GM12878 (cell line): Measurements from ENCODE around the gene LRRN4CL. TPM values are rescaled to one million over a fixed set of nuclear protein-coding genes. Genes with fewer than 3 reads are reported as not detected.

Experiments
- BHLHE40 ChIP-seq, 2 experiments: fragments of 450-650 bp in 1 of 2; IDR thresholded peaks; 2 replicates each; pipeline ENCODE4 v1.6.1; 2011 to 2017; ENCODE audit warnings: low read depth in 2 of 2, borderline replicate concordance in 1 of 2, improper control_type of control experiment in 1 of 2, low read length in 1 of 2, mild to moderate bottlenecking in 1 of 2
- CBFB ChIP-seq: IDR thresholded peaks from 2 replicates; pipeline ENCODE4 v1.6.1; 2016; ENCODE audit warnings: antibody characterized with exemption, low read depth
- GABPA ChIP-seq: IDR thresholded peaks from 2 replicates; pipeline ENCODE4 v1.6.1; 2014; ENCODE audit warnings: antibody characterized with exemption, low read depth, mild to moderate bottlenecking, inconsistent platforms
- MEF2B ChIP-seq: fragments of 450-650 bp; IDR thresholded peaks from 2 replicates; pipeline ENCODE4 v1.6.1; 2018; ENCODE audit warnings: mild to moderate bottlenecking, moderate library complexity; ENCODE audit not compliant: partially characterized antibody, poor library complexity, severe bottlenecking
- NR2C1 ChIP-seq: fragments of 450-650 bp; IDR thresholded peaks from 2 replicates; pipeline ENCODE4 v1.6.1; 2017; ENCODE audit warnings: antibody characterized with exemption, mild to moderate bottlenecking, moderate library complexity
- PRDM15 ChIP-seq: fragments of 450-650 bp; formaldehyde crosslinking; IDR thresholded peaks from 2 replicates; pipeline ENCODE4 v1.4.0; 2020; ENCODE audit warnings: mild to moderate bottlenecking, moderate library complexity
- SIX5 ChIP-seq: IDR thresholded peaks from 2 replicates; pipeline ENCODE4 v1.6.1; 2011; ENCODE audit warnings: mild to moderate bottlenecking, low read depth, low read length, moderate library complexity; ENCODE audit not compliant: severe bottlenecking
- SP1 ChIP-seq: IDR thresholded peaks from one replicate; pipeline ENCODE4 v1.6.1; 2011; ENCODE audit warnings: low read depth, low read length
- SREBF1 ChIP-seq: IDR thresholded peaks from 2 replicates; pipeline ENCODE4 v1.6.1; 2012; ENCODE audit warnings: mild to moderate bottlenecking, low read length
- SUPT20H ChIP-seq: IDR thresholded peaks from 2 replicates; pipeline ENCODE4 v1.6.1; 2011; ENCODE audit warnings: low read depth, mild to moderate bottlenecking, low read length, moderate library complexity, borderline replicate concordance; ENCODE audit not compliant: control insufficient read depth
- TAF1 ChIP-seq: IDR thresholded peaks from 2 replicates; pipeline ENCODE4 v1.6.1; 2011; ENCODE audit warnings: mild to moderate bottlenecking, low read depth, low read length, borderline replicate concordance
- YBX1 ChIP-seq: fragments of 450-650 bp; IDR thresholded peaks from 2 replicates; pipeline ENCODE4 v1.6.1; 2016; ENCODE audit warnings: antibody characterized with exemption
- YY1 ChIP-seq: IDR thresholded peaks from 2 replicates; pipeline ENCODE4 v1.6.1; 2011; ENCODE audit warnings: low read depth, mild to moderate bottlenecking, low read length
- ZBTB4 ChIP-seq: fragments of 450-650 bp; formaldehyde crosslinking; IDR thresholded peaks from 2 replicates; pipeline ENCODE4 v1.4.0; 2022; ENCODE audit warnings: mild to moderate bottlenecking, moderate library complexity
- ZNF622 ChIP-seq: fragments of 450-650 bp; IDR thresholded peaks from 2 replicates; pipeline ENCODE4 v1.6.1; 2017; ENCODE audit warnings: mild to moderate bottlenecking, inconsistent platforms
- polyA plus RNA-seq, 11 experiments: library from polyadenylated mRNA; depleted of rRNA in 4 of 11; unstranded in 6 of 11; stranded (reverse) in 5 of 11; fragments of >200 nt; fragmentation: Nextera tagmentation in 4 of 11; fragmentation: Illumina TruSeq in 1 of 11; extraction: Ambion mirVana in 4 of 11; extraction: Trizol in 1 of 11; gene quantifications; 1 replicate in 1 of 11; 2 replicates in 10 of 11; pipeline versions ENCODE4 v1.2.1 to v1.2.3, GENCODE V29; 2011 to 2016; ENCODE audit warnings: inconsistent platforms in 2 of 11, missing spikeins in 2 of 11, low read depth in 1 of 11
- total RNA-seq, 4 experiments: library from RNA; depleted of rRNA in 3 of 4; stranded (reverse); fragments of >200 nt in 3 of 4; fragmentation: Illumina TruSeq in 1 of 4; extraction: Trizol in 1 of 4; gene quantifications; 2 replicates each; pipeline versions ENCODE4 v1.2.1 to v1.2.3, GENCODE V29; 2013 to 2021
- TF ChIP-seq, protein P1 (sequence below): fragments of 450-650 bp; IDR thresholded peaks from 2 replicates; pipeline ENCODE4 v1.6.1; 2016; ENCODE audit warnings: mild to moderate bottlenecking
- TF ChIP-seq, protein P2 (sequence below): fragments of 450-650 bp; IDR thresholded peaks from 2 replicates; pipeline ENCODE4 v1.6.1; 2017; ENCODE audit warnings: mild to moderate bottlenecking, low read depth, inconsistent platforms; ENCODE audit not compliant: poor library complexity, severe bottlenecking
- TF ChIP-seq, protein P3 (sequence below): IDR thresholded peaks from 2 replicates; pipeline ENCODE4 v1.6.1; 2012; ENCODE audit warnings: low read depth, low read length, improper control_type of control experiment

LRRN4CL gene
- total and polyA plus RNA-seq, 10 of the 15 experiments (the other 5 are each of a cell fraction or from before 2014, with no cell fraction given) = 0.01 to 0.06 TPM; not detected in 8

- TF ChIP-seq, protein P1, sequence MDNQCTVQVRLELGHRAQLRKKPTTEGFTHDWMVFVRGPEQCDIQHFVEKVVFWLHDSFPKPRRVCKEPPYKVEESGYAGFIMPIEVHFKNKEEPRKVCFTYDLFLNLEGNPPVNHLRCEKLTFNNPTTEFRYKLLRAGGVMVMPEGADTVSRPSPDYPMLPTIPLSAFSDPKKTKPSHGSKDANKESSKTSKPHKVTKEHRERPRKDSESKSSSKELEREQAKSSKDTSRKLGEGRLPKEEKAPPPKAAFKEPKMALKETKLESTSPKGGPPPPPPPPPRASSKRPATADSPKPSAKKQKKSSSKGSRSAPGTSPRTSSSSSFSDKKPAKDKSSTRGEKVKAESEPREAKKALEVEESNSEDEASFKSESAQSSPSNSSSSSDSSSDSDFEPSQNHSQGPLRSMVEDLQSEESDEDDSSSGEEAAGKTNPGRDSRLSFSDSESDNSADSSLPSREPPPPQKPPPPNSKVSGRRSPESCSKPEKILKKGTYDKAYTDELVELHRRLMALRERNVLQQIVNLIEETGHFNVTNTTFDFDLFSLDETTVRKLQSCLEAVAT = peak; percentile 89
- TF ChIP-seq YY1 (peak; percentile 68; the same call in 1 of the 2 replicates), SP1 (peak; percentile 95), BHLHE40 (IDR thresholded peaks at IDR 0.05; ENCODE audit: borderline replicate concordance in 1 of 2, low read depth in 2 of 2, low read length in 1 of 2) (no peak; a peak in 1 of 4 replicates), ZBTB4 (CRISPR knock-in tag) (peak; percentile 79), MEF2B (peak; percentile 26), CBFB (peak; percentile 99), NR2C1 (0 out of 2 replicates have a peak, but pooled peaks have one; percentile 52), YBX1 (no peak), PRDM15 (CRISPR knock-in tag) (peak; percentile 70; the same call in 1 of the 2 replicates), SUPT20H (no peak), GABPA (peak; percentile 74), TAF1 (peak; percentile 96), SREBF1 (no peak), ZNF622 (no peak), SIX5 (no peak)
- TF ChIP-seq, protein P2, sequence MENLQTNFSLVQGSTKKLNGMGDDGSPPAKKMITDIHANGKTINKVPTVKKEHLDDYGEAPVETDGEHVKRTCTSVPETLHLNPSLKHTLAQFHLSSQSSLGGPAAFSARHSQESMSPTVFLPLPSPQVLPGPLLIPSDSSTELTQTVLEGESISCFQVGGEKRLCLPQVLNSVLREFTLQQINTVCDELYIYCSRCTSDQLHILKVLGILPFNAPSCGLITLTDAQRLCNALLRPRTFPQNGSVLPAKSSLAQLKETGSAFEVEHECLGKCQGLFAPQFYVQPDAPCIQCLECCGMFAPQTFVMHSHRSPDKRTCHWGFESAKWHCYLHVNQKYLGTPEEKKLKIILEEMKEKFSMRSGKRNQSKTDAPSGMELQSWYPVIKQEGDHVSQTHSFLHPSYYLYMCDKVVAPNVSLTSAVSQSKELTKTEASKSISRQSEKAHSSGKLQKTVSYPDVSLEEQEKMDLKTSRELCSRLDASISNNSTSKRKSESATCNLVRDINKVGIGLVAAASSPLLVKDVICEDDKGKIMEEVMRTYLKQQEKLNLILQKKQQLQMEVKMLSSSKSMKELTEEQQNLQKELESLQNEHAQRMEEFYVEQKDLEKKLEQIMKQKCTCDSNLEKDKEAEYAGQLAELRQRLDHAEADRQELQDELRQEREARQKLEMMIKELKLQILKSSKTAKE = no peak
- TF ChIP-seq, protein P3, sequence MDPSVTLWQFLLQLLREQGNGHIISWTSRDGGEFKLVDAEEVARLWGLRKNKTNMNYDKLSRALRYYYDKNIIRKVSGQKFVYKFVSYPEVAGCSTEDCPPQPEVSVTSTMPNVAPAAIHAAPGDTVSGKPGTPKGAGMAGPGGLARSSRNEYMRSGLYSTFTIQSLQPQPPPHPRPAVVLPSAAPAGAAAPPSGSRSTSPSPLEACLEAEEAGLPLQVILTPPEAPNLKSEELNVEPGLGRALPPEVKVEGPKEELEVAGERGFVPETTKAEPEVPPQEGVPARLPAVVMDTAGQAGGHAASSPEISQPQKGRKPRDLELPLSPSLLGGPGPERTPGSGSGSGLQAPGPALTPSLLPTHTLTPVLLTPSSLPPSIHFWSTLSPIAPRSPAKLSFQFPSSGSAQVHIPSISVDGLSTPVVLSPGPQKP = peak; percentile 77
Observed at GRCh38 chr11:62665075-62665598, 24.2 kb downstream of the LRRN4CL start, which contains the start of the genes C11orf98 and CSKMT (continued).
